Activated T-helper 1 cell treated with anti-CD3 and anti-CD28 coated beads, Interleukin-12 subunit alpha, Interleukin-12 subunit beta, Interleukin-2, Interleukin-4 antibody, amounts not matched to agents 30 ng/mL and 10 ng/mL and 1 ng/mL, durations not matched to agents 14 hours and 24 hours and 36 hours (primary cell): ENCODE measurements around the gene APOC3. TPM values are rescaled to one million over a fixed set of nuclear protein-coding genes. Genes with fewer than 3 reads are reported as not detected.

Source experiments
- DNase-seq: peaks from one replicate; pipeline ENCODE4 v3.0.0; 2021; ENCODE audit warnings: low spot score
- H3K27ac Mint-ChIP-seq: one replicate; pipeline ENCODE4 v1.8.0; 2021; ENCODE audit warnings: mild to moderate bottlenecking, mixed read lengths
- H3K27me3 Mint-ChIP-seq: one replicate; pipeline ENCODE4 v1.8.0; 2022; ENCODE audit warnings: mild to moderate bottlenecking, moderate library complexity, mixed read lengths; ENCODE audit not compliant: insufficient read depth
- H3K36me3 Mint-ChIP-seq: one replicate; pipeline ENCODE4 v1.8.0; 2021; ENCODE audit warnings: low read depth, mixed read lengths
- H3K4me1 Mint-ChIP-seq: one replicate; pipeline ENCODE4 v1.8.0; 2021; ENCODE audit warnings: low read depth, mixed read lengths
- H3K4me3 Mint-ChIP-seq: one replicate; pipeline ENCODE4 v1.8.0; 2021; ENCODE audit warnings: mild to moderate bottlenecking, moderate library complexity, mixed read lengths
- H3K9me3 Mint-ChIP-seq: one replicate; pipeline ENCODE4 v1.8.0; 2021; ENCODE audit warnings: mixed read lengths
- intact Hi-C: fragments of 100-400 bp; cut with micrococcal nuclease; formaldehyde crosslinking; loops from one replicate; pipeline ENCODE4 v1.15.1; 2024
- total RNA-seq: library from RNA; stranded (reverse); gene quantifications from 2 replicates; pipeline ENCODE4 v1.2.3, GENCODE V29; 2022

Gene APOC3
- total RNA-seq, 1 donor from 2014 or later: not detected

DNA sequence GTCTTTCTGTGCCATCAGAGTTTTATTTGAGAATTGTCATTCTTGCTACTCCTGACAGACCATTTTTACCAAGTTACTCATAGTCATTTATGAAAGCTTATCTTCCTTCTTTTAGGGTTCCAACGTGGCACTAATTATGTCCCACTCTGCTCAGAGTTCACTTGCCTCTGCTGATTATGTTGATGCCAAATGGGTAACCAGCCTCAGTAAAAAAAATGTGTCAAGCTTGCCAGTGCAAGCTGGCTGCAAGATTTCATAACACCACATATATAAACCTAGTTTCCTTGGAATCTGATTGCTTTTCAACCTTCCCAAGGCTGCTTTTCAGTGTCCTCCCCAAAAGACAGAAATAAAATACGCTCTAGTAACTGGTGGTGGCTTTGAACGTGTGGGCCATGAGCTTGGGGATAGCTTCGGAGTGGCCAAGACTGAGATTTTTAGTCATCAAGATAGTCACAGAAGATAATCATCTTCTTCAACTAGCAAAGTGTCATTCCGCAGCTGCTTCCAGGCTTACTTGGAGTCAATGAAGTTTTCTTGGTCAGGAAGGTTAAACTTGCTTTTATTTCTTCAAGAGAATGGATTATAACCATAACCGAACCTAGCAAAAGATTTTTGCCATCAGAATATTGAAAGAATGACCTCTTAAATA lies 37.2 kb downstream of the APOC3 start:
- intact Hi-C loops: no loop called here
- H3K27me3 Mint-ChIP-seq: no peaks in the 10 kb centered on the region
- no peak for DNase-seq
- H3K4me1 Mint-ChIP-seq: peaks cover 31% of the 10 kb centered on the region
- H3K27ac Mint-ChIP-seq: no peak overlapping the region
- H3K9me3 Mint-ChIP-seq: no peaks in the 10 kb centered on the region
- no peak overlapping the region for H3K4me3 Mint-ChIP-seq
- peaks cover 53% of the 10 kb centered on the region for H3K36me3 Mint-ChIP-seq

DNA sequence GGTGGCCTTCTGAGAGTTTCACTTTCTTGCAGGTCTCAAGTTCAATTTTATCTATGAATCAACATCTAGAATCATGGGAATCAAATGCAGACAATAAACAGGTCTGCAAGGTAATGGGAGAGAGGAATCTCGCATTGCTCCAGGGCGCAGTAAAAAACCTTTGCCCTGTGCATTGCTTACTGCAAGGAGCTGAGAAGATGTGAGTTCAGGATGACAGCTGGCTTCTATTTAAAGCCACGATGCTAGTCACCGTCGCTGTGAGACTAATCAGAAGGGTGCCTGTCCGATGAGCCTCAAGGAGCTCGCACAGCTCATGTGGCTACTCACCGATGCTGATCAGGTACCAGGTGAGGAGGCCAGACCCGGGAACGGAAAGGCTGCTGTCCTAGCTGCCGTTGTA lies 37.9 kb downstream of the APOC3 start:
- Mint-ChIP-seq H3K27me3 (no peaks in the 10 kb centered on the region), H3K9me3 (no peaks in the 10 kb centered on the region), H3K4me3 (no peak overlapping the region), H3K36me3 (peaks cover 55% of the 10 kb centered on the region), H3K27ac (no peak overlapping the region), H3K4me1 (peaks cover 30% of the 10 kb centered on the region)
- intact Hi-C loops: no loop called here
- DNase-seq: no peak

DNA sequence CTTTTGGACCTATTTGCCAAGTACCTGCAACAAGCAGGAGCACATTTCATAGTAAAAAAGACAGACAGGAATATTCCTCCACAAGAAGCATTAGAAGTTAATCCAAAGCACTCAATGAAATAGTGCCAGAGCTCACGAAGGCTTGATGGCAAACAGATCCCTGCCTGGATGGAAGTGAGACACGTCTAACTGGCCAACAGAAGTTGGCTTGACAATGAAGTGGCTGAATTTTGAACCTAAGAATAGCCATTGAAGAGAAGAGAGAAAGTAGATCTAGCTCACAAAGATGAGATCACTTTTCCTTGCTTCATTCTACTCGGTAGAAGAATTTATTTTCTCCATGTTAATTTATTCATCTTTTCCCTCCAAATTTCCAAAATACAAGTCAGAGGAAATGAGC lies 38.4 kb downstream of the APOC3 start:
- Mint-ChIP-seq H3K9me3 (no peaks in the 10 kb centered on the region), H3K4me1 (peaks cover 30% of the 10 kb centered on the region), H3K27me3 (no peaks in the 10 kb centered on the region), H3K4me3 (no peak overlapping the region), H3K36me3 (peaks cover 58% of the 10 kb centered on the region), H3K27ac (no peak overlapping the region)
- DNase-seq: no peak
- intact Hi-C loops: no loop called here

DNA sequence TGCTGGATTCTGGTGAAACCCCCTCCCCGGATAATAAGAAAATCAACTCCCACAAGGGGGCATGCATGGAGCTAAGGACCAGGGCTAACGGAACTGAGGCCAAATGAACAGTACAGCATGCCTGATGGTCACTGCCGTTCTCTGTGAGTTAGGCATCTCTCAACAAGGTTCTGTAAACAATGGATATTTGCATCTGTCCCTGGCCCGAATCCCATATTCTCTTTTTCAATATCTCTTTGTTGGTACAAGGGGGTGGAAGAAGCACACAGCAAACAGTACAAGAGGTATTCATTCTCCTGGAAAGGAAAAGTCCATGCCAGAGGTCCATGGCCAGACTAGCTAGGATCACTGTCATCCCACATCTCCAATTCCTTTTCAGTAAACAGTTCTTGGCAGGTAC lies 39.9 kb downstream of the APOC3 start:
- Mint-ChIP-seq H3K36me3 (peaks cover 57% of the 10 kb centered on the region), H3K4me1 (peaks cover 30% of the 10 kb centered on the region), H3K4me3 (no peak overlapping the region), H3K9me3 (no peaks in the 10 kb centered on the region), H3K27ac (peak overlapping the region; percentile 37), H3K27me3 (no peaks in the 10 kb centered on the region)
- intact Hi-C loops: no loop called here
- DNase-seq: no peak

DNA sequence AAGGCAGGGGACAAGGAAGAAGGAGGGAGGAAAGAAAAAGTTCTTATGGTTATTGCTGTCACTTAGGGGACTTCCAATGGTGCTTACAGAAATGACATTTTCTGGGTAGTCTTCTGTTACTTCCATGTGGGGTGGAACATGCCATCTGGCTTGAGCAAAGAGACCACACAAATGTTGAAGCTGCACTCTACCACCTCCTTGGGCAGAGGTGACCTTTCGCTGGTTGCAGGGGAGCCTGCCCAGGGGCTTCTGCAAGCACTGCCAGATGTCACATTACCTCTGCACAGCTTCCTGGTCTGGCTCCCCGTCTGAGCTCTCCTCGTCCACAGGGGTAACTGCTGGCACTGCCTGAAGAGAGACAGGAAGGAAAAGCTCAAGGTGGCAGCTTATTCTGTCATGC lies 40.3 kb downstream of the APOC3 start:
- intact Hi-C loops: no loop called here
- Mint-ChIP-seq H3K36me3 (peaks cover 58% of the 10 kb centered on the region), H3K27me3 (no peaks in the 10 kb centered on the region), H3K9me3 (no peaks in the 10 kb centered on the region), H3K27ac (peak overlapping the region; percentile 37), H3K4me1 (peaks cover 31% of the 10 kb centered on the region), H3K4me3 (no peak overlapping the region)
- DNase-seq: no peak

DNA sequence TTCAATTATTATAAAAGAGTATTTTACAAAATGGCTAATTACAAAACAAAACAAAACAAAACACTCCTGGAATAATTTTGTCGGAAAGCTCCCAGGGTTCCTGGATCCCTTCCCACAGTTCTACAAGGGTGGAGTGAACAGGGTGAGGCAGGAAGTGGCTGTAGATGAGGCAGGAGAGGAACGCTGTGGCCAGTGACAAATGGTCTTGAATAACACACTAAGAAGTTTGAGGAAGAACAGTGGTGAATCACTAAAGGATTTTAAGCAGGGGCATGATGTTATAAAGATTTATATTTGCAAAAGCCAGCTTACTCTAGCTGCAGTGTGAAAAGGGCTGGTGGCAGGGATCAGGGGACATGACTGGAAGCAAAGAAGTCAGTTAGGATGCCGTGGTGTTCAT lies 41.5 kb downstream of the APOC3 start:
- H3K27me3 Mint-ChIP-seq: no peaks in the 10 kb centered on the region

DNA sequence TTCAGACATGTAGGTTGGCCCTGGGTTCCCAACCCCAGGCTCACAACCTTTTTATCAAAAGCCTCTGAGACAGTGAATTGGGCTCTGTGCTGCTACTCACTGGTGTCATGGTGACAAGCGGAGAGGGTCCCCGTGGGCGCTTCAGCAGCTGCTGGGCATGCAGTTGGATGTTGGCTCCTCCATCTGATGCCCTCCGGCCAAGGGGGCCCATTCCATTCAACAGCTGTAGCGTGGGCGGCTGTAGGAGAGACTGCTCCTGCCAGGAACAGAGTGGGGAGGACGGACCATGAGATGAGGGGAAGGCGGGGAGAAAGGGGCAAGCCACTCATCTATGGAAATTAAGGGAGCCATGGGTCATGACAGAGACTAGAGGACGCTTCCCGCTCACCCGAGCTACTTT lies 43.7 kb downstream of the APOC3 start:
- Mint-ChIP-seq H3K27me3 (no peaks in the 10 kb centered on the region), H3K4me1 (peaks cover 30% of the 10 kb centered on the region), H3K36me3 (peaks cover 48% of the 10 kb centered on the region), H3K9me3 (no peaks in the 10 kb centered on the region), H3K4me3 (no peak overlapping the region), H3K27ac (no peak overlapping the region)
- intact Hi-C loops: no loop called here
- no peak for DNase-seq

More for the DNA sequence above, 41.5 kb downstream of the APOC3 start:
- intact Hi-C loops: no loop called here
- Mint-ChIP-seq H3K9me3 (no peaks in the 10 kb centered on the region), H3K4me3 (no peak overlapping the region), H3K4me1 (peaks cover 30% of the 10 kb centered on the region), H3K27ac (no peak overlapping the region), H3K36me3 (peaks cover 59% of the 10 kb centered on the region)
- DNase-seq: no peak

DNA sequence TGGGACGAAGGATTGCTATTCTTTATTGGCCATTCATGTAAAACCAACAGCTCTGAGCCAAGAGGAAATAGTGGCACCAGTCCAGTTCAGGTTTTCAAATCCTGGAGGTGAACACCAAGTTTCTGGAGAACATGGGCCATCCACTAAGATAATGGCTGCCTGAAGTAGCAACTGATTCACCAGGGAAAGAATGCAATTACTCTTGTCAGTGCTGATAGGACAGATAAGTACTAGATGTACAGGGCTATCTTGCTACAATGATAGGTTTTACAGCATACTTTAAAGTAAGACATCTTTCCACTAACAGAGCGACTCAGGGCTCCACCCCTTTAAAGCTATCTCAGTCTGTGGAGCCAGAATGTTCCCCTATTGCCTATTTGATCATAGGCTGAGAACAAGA lies 44.5 kb downstream of the APOC3 start:
- no peak overlapping the region for H3K27ac Mint-ChIP-seq
- H3K36me3 Mint-ChIP-seq: peaks cover 45% of the 10 kb centered on the region
- H3K9me3 Mint-ChIP-seq: no peaks in the 10 kb centered on the region
- no peaks in the 10 kb centered on the region for H3K27me3 Mint-ChIP-seq
- intact Hi-C loops: no loop called here
- peaks cover 30% of the 10 kb centered on the region for H3K4me1 Mint-ChIP-seq
- H3K4me3 Mint-ChIP-seq: no peak overlapping the region
- no peak for DNase-seq

DNA sequence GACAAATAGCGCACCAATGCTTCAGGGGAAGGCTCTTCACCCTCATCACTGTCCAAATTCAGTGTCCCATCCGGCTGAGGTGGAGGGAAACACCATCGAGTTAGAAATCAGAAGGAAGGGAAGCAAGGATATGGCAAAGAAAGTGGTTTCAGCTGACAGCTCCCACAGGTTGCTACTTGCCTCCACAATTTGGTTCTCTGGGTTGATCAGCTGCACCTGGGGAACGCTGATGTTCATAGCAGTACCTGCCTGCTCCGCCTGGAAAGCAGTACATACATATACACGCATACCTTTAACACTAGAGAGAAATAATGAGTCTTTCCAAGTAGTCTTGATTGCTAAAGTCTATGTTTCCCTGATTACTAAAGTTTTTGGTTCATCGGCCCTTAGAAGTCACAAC lies 45.5 kb downstream of the APOC3 start:
- Mint-ChIP-seq H3K4me1 (peaks cover 26% of the 10 kb centered on the region), H3K36me3 (peaks cover 39% of the 10 kb centered on the region), H3K4me3 (no peak overlapping the region), H3K27me3 (no peaks in the 10 kb centered on the region), H3K9me3 (no peaks in the 10 kb centered on the region), H3K27ac (no peak overlapping the region)
- DNase-seq: no peak
- intact Hi-C loops: no loop called here

DNA sequence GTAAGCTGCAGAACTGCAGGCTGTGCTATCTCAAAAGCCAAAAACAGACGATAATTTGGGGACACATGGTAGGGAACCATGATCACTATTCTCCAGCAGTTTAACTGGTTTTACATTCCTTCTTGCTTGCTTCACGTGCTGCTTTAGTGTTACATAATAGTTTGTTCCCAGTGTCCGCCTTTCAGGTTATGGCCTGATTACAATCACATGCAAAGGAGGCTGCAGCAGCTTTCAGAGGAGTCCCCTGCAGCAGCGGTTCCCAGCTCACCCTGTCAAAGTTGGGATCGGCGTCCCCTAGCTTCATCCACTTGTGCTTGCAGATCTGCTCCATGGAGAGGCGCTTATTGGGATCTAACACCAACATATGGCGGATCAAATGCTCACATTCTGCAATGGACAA lies 46.9 kb downstream of the APOC3 start:
- Mint-ChIP-seq H3K27ac (no peak overlapping the region), H3K4me3 (no peak overlapping the region), H3K4me1 (peaks cover 16% of the 10 kb centered on the region), H3K36me3 (peaks cover 32% of the 10 kb centered on the region), H3K9me3 (no peaks in the 10 kb centered on the region), H3K27me3 (no peaks in the 10 kb centered on the region)
- intact Hi-C loops: no loop called here
- DNase-seq: no peak

DNA sequence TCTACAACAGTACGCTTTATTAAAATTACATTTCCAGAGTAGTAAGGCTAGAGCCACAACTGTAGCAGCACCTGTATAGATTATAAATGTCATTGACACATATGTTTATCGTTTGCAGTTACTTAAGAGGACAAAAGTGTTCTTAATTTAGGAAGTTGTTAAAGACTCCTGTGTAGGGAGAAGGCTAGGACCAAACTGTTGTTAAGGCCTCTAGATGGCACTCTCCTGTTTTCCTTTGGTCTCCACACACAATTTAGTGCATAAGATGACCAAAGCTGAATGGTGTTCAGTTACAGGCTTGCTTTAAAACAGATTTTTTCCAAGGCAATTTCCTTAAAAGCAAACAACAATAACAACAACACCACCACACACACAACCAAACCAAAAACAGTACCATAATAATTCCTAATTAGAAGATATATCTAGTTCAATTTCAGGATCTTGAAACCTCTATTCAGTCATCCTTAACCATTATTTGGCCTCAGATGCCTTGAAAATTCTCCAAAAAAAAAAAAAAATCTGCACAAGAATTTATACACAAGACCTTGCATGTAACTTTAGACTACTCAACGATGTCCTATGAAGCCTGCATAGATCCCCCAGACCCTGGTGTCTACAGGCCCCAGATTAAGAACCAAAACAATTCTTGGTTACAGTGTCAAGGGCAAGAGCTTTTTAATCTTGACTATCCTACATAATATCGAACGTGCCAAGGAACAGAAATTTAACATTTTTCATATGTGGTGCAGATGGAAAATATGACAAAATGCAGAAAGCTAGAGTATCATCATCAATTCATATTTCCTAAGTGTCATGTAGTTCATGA lies 50.3 kb downstream of the APOC3 start:
- peak overlapping the region; percentile 66 for H3K27ac Mint-ChIP-seq
- H3K27me3 Mint-ChIP-seq: no peaks in the 10 kb centered on the region
- intact Hi-C loops: loop anchor here (1.0 to 5.0 kb wide), 5 partner anchors 27 to 347 kb away; partner anchors contain the start of gene APOA5
- H3K4me3 Mint-ChIP-seq: no peak overlapping the region
- H3K36me3 Mint-ChIP-seq: peaks cover 13% of the 10 kb centered on the region
- no peaks in the 10 kb centered on the region for H3K9me3 Mint-ChIP-seq
- H3K4me1 Mint-ChIP-seq: peaks cover 25% of the 10 kb centered on the region
- DNase-seq: no peak

DNA sequence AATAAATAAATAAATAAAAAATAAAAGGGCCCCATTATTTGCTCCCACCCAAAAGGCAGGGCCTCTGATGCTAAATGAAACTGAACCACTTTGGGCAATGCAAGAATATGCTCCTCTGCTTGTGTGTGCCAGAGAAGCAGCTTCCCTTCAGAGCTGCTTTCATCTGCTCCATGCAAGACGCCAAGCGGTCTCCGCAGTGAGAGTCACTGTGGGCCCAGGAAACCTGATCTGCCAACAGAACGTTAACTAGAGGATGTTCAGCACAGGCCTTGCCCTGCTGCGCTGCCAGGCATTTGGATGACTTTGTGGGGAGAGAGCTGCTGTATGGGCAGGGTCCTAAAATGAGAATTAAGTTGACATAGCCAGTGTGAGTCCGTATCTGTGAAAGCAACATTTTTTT lies 51.4 kb downstream of the APOC3 start:
- intact Hi-C loops: loop anchor here (2.0 to 5.0 kb wide), 2 partner anchors 28 to 146 kb away; no protein-coding TSS in a partner anchor
- Mint-ChIP-seq H3K4me1 (peaks cover 19% of the 10 kb centered on the region), H3K36me3 (peaks cover 9% of the 10 kb centered on the region), H3K9me3 (no peaks in the 10 kb centered on the region), H3K27ac (no peak overlapping the region), H3K27me3 (no peaks in the 10 kb centered on the region), H3K4me3 (no peak overlapping the region)
- no peak for DNase-seq

DNA sequence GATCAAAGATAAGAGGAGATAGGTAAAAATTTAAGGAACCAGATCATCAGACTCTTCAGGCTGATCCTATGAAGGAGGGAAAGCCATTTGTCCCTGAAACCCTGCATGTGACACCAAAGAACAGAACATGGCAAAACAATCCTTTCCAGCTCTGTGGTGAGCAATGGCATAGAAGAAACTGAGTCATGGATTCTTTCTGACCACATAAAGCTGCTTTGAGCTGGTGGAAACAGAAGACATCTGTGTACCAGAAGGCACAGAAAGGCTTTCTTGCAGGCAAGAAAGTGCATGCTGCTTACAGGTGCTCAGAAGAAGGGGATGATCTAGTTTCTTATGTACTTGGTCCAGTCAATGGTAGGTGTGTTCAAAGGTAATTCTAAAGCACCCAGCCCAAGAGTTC lies 52.7 kb downstream of the APOC3 start:
- Mint-ChIP-seq H3K4me3 (no peak overlapping the region), H3K27ac (peak overlapping the region; percentile 49), H3K36me3 (peaks cover 9% of the 10 kb centered on the region), H3K27me3 (no peaks in the 10 kb centered on the region), H3K9me3 (no peaks in the 10 kb centered on the region), H3K4me1 (peaks cover 19% of the 10 kb centered on the region)
- DNase-seq: no peak
- intact Hi-C loops: loop anchor here (2.0 to 5.0 kb wide), 2 partner anchors 48 to 145 kb away; no protein-coding TSS in a partner anchor
